SKM-1 treated with dmso at 0.1 percent for 144 hours (cell line): ENCODE data around the gene PPP2R2C.

ENCODE experiments used
- DNase-seq: peaks from one replicate; lab custom pipeline; 2025; ENCODE audit not compliant: unreplicated experiment; lab: John Stamatoyannopoulos, UW

Gene PPP2R2C

DNA sequence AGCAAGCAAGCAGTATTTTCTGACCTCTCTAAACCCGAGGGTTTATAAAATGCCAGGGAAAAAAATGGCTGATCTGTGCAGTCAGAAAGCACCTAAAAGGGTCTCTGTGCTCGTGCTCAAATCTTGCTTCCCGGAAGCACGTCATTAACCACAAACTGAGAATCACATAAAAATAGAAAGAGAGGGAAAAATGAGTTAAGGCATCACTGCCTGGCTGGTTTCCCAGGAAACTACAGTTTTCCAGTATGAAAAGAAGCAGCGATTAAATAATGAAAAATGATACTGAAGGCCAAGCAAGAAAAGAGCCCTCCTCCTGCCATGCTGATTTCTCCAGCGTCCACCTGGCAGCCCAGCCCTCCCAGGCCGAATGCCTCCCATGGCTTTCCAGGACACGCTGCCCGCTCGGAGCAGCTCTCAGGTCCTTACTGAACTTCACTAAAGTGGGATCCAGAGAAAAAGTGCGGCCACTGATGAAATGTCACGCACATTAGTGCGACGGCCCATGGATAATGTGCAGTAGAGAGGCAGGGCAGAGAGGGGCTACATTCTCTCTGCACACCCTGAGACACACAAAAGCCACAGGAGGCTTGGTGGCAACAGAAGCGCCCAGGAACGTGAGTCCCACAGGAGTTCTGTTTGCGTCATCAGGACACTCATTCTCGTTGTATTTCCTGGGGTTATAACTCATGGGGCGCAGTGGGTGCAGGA is 122.4 kb downstream of the PPP2R2C start:
- DNase-seq = no peak

DNA sequence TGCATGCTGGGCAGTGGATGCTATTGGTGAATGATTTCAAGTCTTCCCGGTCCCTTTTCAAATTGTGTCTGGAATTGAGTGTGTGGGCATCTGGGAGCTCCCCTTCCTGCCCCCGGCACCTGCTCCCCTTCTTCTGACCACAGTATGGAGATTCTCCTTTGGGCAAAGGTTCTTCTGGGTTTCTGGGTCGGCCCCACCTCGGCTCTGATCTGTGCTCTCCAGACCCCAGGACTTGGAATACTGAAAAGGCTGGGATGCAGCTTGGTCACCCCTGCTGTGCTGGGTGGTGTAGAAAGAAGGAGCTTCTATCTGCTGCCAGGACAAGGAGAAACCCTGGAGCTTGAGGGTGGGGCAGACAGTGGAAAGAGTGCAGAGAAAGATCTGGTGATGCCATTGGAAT is 124.0 kb downstream of the PPP2R2C start:
- DNase-seq = no peak

DNA sequence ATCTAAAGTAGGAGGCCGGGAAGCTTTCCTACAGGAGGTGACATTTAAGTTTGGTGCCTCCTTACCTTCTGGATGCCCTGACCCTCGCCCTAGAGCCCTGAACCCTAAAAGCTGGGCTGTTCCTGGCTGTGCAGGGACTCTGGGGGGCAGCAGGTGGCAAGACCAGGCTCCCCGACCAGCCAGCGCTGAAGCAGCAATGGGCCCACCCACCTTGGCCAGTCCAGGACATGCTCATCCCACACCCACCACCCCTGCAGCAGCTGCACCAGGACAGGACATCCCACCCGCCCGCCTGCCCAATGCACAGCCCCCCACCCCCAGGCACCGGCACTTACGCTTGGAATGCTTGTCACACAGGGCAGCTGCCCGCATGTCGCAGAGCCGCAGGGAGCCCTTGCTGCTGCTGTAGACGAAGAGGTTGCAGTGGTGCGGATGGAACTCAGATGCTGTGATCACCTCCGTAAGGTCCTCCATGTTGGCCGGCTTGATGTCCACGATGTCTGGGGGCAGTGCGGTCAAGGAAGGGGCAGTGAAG is 124.8 kb downstream of the PPP2R2C start:
- DNase-seq = no peak

DNA sequence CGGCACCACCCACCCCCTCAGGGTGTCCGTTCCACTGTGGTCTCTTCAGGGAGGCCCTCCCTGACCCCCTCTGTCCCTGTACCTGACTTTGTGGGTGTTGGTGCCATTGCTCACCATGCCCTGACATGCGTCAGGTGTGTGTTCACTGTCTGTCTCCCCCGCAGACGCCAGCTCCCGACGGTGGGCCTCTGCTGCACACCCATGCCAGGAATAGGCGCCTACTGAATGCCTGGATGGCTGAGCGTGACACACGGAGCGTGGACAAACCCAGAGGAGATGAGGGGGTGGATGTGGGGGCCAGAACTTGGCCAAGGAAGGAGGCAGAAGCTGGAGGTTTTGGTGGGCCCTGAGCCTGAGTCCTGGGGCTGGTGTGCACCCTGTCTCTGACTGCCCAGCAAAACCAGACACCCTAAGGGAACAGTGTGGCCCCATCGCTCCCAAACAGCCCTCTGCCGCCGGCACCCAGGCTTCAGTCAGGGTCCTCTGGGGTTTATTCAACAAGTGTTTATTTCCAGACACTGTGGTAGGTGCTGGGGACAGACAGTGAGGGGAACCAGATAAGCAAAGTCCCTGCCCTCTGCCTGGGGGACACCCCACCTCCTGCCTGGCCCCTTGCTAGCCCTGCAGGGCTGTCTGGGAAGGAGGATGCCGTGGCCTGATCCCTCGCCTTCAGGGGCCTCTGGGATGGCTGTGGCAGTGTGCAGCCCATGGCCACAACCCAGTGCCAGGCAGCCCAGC is 125.9 kb downstream of the PPP2R2C start:
- no peak for DNase-seq

DNA sequence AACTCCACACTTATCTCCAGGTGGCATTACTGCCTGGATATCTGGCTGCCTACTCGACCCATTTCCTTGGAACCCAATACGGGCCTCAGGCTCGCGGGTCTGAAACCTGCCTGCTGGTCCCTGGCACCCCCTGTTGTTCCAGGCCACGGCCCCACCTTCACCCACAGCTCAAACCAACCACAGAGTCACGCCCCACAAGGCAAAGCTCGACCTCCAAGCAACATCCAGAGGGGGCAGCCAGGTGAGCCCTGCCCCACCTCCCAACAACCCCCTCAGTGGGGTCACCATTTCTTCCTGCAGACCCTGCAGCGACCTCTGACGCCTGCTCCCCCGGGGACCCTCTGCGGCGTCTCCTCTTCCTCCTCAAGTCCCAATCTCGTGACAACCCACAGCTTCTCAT is 126.5 kb downstream of the PPP2R2C start:
- no peak for DNase-seq

DNA sequence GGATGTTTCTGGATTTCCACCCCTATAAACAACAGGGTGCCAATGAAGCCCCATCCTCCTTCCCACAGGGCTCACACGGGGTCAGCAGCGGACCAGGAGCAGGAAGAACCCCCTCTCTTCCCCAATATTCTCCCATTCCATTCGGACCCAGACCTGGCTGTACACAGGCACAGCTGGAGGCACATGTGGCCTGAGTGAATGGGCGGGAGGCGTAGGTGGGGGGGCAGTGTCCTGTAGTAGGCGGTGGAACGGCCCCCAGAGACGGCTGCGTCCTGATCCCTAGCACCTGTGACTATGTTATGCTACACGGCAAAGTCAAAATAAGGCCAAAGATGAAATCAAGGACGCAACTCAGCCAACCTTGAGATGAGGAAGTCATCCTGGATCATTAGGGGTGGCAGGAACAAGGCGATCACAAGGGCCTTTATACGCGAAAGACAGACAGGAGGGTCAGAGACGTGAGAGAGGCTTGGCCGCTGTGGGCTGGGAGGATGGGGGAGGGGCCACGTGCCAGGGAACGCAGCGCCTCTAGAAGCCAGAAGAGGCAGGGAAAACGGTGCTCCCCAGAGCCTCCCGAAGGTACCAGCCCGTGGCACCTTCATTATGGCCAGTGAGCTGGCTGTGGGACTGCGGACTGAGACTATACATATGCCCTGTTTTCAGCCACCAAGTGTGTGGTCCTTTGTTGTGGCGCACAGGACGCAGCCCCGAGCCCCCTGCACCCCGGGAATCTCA is 127.2 kb downstream of the PPP2R2C start:
- DNase-seq = no peak

DNA sequence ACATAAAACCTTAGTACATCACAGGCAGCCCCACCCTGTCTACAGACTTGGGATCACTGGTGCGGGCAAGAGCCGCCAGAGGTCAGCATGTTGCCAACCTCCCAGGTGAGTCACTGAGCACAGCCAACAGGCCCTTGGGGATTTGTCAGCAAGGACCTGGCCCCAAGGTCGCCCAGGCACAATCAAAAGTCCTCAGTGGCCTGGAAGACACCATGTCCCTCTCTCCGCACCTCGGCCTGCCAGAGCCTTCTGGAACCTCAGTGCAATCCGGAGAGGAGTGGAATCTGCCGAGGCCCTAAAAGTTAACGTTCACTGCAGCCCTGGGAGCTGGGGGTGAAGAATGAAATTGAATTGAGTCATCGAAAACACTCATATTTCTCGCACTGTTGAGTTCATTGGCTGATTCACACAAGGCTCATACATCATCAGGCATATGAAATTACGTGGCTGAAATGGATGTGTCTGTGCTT is 128.4 kb downstream of the PPP2R2C start:
- no peak for DNase-seq

DNA sequence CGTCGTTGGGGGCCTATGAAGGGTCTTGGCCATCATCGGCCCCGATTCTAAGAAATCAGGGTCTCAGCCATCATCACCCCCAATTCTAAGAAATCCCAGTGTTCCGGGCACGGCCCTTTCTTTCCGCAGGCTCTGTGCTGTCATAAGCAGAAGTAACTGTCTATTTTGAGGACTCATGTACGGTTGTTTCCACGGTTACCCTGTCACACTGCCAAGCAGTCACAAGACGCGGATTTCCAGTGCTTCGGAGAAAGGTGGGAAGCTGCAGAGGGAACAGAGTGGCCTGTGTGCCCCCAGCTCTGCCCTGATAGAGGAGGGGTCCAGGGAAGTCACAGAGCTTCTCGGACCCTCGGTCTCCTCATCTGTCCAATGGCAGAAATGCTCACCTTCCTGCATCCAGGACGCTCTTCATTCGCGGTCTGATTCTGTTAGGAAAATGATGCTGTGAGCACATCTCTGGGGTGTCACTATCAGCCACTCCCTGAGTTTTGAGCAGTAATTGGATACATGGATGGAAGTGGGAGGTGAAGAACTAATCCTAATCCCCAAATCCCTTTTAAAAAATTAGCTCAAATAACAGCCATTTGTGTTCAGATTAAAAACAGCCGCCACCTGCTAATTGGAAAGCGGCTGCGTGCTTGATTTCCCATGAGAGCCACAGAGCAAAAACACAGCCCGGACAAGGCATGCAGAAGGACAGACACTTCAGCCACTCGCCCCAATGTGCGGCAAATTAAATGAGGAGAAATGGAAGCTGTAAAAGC is 129.7 kb downstream of the PPP2R2C start:
- no peak for DNase-seq

DNA sequence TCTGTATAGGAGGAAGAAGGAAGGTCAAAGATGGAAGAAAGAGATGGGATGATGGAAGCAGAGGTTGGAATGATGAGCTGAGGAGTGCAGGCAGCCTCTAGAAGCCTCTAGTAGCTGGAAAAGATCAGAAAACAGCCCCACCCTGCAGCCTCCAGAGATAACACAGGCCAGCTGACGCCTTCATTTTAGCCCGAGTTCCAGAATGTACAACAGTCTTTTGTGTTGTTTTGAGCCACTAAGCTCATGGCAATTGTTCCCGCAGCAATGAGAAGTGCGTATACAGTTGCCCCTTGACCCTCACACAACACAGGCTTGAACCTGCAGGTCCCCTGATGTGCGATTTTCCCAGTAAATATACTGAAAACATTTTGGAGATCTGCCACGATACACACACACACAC is 130.7 kb downstream of the PPP2R2C start:
- DNase-seq = no peak

DNA sequence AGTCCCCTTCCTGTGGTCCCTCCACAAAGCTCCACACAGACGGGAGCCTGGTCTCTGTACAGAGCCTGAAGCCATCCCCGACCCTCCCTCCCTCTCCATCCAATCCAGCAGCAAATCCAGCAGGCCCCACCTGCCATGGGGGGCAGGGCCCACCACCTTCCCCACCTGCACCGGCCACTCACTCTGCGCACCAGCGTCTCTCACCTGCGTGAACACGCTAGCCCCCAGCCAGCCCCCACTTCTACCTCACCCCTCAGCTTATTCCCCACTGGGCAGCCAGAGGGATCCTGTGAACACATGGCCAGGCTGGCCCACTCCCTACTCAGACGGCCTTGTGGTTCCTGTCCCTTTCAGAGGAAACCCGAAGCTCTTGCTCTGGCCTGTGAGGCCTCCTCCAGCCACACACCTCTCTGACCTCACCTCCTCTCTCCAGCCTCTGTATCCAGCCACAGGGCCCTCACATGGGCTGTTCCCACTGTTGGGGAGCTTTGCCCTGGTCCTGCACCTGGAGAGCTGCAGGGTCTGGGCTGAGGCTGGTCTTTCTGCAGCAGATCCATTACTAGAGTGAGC is 131.9 kb downstream of the PPP2R2C start:
- DNase-seq = no peak

DNA sequence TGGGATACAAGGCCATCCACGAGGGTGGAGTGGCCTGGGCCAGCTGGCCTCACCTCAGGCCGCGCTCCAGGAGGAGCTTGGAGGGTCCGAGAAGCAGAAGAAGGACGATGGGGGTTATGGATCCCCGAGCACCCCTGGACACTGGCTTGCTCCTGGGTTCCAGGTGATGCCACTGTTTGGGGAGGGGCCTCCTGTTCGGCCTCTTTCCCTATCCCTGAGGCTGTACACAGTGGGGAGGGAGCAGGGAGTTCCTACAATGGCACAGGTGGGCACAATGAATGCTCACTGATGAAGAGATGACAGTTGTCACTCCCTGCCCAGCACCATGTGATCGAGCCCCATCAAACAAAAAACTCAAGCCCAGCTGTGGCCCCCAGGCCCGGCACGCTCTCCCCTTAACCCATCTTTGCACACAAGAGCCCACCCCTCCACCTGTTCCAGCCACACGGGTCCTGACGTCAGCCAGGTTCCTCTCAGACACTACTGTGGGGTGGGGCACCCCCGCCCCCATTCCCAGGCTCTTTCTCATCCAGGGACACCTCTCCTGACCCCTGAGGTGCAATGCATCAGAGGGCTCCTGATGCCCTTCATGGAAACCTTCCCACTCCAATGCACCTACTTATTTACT is 132.5 kb downstream of the PPP2R2C start:
- no peak for DNase-seq

DNA sequence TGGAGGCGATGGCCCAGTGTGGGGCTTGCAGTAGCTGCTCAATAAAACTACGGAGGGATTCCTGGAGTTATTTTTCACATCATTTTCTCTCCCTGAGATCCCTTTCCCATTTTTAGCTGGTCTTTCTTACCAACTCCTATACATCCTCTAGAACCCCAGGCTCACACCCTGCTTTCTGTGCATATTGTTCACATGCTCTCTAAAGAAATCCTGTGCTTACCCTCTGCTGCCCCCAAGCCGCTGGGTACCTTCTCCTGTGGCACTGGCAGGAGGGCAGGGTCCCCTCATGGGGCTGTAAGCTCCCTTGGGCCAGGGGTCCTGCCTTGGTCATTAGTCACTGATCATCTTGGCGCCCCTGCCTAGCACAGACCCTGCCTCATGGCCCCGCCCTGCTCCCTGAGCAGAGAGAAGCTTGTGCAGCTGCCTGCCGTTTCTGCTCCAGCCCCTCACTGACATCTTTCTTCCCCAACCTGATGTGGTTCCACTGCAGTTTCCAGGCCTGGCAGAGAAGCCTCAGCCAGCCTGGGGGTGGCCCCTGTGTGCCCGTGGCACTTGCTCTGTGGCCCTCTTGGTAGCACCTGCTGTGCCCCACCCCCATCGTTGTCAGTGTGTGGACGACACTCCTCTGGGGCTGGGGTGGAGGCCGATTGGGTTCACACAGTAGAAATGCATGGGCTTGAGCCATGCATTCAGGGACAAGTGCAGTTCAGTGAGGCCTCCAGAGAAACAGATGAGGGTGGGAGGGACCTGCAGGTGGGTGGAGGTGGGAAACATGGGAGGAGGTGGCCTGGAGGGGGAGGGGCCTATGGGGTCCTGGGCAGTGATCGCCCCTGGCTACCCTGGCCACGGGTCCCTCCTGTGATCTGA is 133.2 kb downstream of the PPP2R2C start:
- no peak for DNase-seq

DNA sequence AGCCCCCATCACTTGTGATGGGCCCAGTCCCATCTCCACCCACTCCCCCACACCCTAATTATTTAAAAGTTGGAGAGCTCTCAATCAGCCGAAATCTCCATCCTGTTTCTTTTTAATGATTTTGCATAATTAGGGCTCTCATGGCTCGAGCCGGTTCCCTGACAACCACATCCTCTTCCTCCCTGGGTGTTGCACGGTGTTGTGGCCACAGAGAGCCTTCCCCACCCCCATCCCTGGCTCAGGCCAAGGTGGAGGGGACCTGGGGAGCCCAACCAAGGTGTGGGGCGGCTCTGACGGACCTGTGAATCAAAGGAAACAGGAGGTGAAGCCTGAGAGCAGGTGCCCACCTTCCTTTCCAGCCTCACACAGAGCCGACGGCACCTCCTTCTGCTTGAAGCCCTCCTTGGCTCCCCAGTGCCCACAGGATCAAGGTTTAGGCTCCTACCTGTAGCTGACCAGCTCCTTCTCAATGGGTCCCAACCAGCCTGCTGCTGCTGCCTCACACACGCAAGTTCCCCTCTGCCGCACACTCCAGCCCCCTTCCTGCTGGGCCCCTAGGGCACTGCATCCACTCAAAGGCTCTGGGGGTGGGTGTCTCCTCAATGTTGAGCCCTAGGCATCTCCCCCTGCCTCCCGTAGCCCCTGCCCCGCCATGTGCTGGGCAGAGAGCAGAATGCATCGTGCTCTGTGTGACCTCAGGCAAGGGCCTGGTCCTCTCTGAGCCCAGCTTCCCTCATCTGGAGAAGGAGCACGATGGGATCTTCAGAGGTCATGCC is 134.1 kb downstream of the PPP2R2C start:
- DNase-seq = no peak

DNA sequence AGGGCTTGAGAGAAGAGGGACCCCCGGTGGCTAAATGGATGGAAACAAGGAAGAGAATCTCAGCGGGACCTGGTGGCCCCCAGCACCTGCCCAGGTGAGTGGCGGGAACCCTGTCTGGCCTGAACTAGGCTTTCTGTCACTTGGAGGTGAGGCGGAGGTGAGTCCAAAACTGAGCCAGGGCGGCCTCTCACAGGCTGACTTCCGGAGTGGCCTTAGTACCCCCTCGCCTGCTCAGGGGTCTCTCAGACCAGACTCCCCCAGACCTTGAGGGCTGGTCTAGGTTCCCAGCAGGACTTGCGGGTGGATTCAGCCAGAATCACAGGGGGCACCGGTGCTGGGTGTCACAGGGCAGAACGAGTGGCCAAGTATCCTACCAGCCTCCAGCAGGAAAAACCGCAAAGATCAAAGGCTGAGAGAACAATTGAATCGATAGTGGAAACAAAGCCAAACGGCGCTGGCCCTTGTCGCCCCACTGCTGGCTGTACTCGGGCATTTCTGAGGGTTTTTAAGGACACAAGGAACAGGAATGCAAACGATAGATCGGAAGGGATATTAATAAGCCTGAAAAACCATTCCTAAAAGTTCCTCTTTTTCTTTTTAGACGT is 135.0 kb downstream of the PPP2R2C start:
- no peak for DNase-seq

DNA sequence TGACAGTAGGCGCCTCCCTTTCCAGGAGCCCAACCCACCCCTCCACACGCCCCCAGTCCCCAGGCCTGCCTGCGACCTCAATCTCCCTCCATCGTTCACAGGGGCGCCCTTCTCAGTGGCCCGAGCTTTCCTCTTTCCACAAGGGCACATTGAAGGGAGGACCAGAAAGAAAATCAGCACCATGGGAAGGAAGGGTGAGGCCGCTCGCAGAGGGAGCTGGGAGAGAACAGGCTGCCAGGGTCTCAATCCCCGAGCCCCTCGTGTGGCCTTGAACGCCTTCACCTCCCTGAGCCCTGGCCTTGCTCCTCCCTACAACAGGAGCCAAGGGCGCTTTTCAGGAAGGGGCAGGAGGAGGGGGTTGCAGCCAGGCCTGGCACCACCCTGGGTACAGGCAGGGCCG is 136.2 kb downstream of the PPP2R2C start:
- DNase-seq = no peak

DNA sequence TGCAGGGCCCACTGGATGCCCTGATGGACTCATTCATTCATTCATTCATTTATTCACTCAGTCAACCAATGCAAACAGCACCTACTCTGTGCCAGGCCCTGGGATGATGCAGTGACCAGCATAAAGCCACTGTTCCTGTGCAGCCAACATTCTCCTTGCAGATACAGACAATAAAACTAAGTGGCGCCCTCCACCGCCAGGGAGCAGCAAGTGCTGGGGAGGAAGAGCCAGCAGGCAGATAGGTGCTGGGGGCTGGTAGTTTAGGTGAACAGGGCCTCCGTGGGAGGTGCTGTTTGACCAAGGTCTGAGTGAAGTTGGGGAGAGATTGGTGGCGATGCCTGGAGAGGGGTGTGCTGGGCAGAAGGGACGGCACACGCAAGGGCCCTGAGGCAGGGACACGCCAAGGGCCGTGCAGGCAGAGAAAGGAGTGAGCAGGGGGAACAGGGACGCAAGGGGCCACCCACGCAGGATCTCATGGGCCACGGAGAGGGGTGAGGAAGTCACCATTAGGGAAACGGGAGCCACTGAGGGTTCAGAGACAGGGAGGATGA is 137.3 kb downstream of the PPP2R2C start:
- no peak for DNase-seq

DNA sequence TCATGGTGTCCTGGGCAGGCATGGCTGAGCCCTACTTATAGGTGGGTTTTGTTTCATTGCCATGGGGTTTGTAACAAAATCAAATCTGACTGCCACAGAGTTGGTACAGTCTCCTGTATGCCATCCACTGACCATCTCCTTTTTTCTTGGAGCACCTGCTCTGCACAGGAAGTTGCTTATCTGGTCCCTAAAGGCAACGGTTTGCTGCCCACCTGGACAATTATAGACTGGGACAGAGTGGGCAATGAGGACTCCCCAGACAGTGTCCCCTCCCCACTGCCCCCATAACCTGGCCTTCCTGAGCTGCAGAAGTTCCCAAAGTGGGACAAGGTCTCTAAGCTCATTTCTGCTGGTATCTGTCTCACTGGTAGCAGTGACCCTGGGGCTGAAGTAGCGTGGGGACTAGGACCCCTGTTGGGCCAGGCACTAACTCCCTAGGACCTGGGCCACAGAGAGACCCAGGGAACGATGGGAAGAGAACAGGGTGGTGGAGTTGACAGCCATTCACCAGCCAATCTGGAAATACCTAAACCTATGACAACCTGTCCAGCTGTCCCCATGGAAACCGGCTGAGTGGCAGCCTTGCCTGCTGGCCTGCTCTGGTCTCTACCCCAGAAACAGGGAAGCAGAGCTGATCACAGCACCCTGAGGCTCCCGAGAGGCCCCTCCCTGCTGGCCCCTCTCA is 138.1 kb downstream of the PPP2R2C start:
- no peak for DNase-seq
